Measurements from ENCODE around the gene PPM1B. TPM values are rescaled to one million over a fixed set of nuclear protein-coding genes. Genes with fewer than 3 reads are reported as not detected.

The PPM1B gene
- total and polyA plus RNA-seq, 2 of the 13 experiments (the other 11 are each of a cell fraction or from before 2014, with no cell fraction given): 24.4 to 25.0 TPM

- BruUV-seq (replicated peaks): no TSS peak
- TF ChIP-seq USF2 (IDR thresholded peaks at IDR 0.05; ENCODE audit: low read depth, low read length) (no peak), USF2 (CRISPR knock-in tag; IDR thresholded peaks at IDR 0.05; ENCODE audit: borderline replicate concordance) (no peak), ZNF772 (CRISPR knock-in tag; IDR thresholded peaks at IDR 0.05) (no peak), ZMAT5 (CRISPR knock-in tag; IDR thresholded peaks at IDR 0.05; ENCODE audit: borderline replicate concordance, low read depth) (no peak), ATF4 (CRISPR knock-in tag; IDR thresholded peaks at IDR 0.05) (no peak), ZNF503 (CRISPR knock-in tag; IDR thresholded peaks at IDR 0.05) (no peak), MEIS2 (CRISPR knock-in tag; IDR thresholded peaks at IDR 0.05) (no peak), ZNF253 (CRISPR knock-in tag; IDR thresholded peaks at IDR 0.05; ENCODE audit: borderline replicate concordance) (no peak)
- CTCF ChIA-PET (ENCODE audit: low intra/inter-chr PET ratio, low total read pairs): no interaction called here
- no peak overlapping the region for H3K4me3 ChIP-seq (replicated peaks in 1 of 3; ENCODE audit: insufficient read depth in 1 of 3, low read depth in 2 of 3, low read length in 3 of 3)
- H4K20me1 ChIP-seq (ENCODE audit: insufficient read depth, low read length): no peaks in the 10 kb centered on the region; the same call in 1 of the 2 replicates
- H3K27ac ChIP-seq (ENCODE audit: extremely low read length, insufficient read depth, low read length): no peak overlapping the region
- no peak for ATAC-seq
- no peak overlapping the region for H3K4me2 ChIP-seq (ENCODE audit: low read depth, low read length)
- no peak for FAIRE-seq
- 94% methylated on average over 4 of the region's 4 CpGs for WGBS (ENCODE audit: low lambda C conversion rate)
- DNase-seq (ENCODE audit: low spot score): no peak
- no peaks in the 10 kb centered on the region for H3K36me3 ChIP-seq (replicated peaks in 1 of 2; ENCODE audit: control insufficient read depth in 1 of 2, insufficient read depth in 2 of 2, low read length in 2 of 2)
- H3K9me3 ChIP-seq (ENCODE audit: low read length): no peaks in the 10 kb centered on the region
- POLR2A ChIA-PET: no interaction called here
- H3K4me1 ChIP-seq (ENCODE audit: insufficient read depth, low read length): no peaks in the 10 kb centered on the region
- in situ Hi-C loops (cut with HindIII; ENCODE audit: extremely low pct_ligation_motif_present, low pct_unique_long_range_greater_than_20kb) (no loop called here), intact Hi-C loops (cut with micrococcal nuclease; ENCODE audit: unreplicated experiment) (no loop called here)
- H3K27me3 ChIP-seq (ENCODE audit: control insufficient read depth in 1 of 2, insufficient read depth in 2 of 2, low read length in 2 of 2): no peaks in the 10 kb centered on the region
- peaks cover 82% of the 10 kb centered on the region for H3K79me2 ChIP-seq (ENCODE audit: insufficient read depth, low read length)
- H2AFZ ChIP-seq (ENCODE audit: low read length): no peak overlapping the region
- H3K9ac ChIP-seq (ENCODE audit: insufficient read depth, low read depth, low read length): no peak overlapping the region
Measured at GRCh38 chr2:44187251-44187650, 18.6 kb downstream of the PPM1B start.
